NCI-H187 (cell line): Measurements from ENCODE around the gene MORN5.

Source experiments
- DNase-seq, 2 experiments: peaks; one replicate each; lab custom pipeline; 2025; lab: John Stamatoyannopoulos, UW

MORN5 gene

GRCh38 chr9:122234022-122234748, 74.5 kb downstream of the MORN5 start:
- DNase-seq, result no peak

GRCh38 chr9:122236681-122237080, 77.0 kb downstream of the MORN5 start:
- no peak for DNase-seq

- no peak for DNase-seq
These were observed 80.0 kb downstream of the MORN5 start for GRCh38 chr9:122239722-122240121.

- DNase-seq, result no peak
These were observed 84.6 kb downstream of the MORN5 start for GRCh38 chr9:122244349-122244748.

GRCh38 chr9:122246666-122247065, 87.0 kb downstream of the MORN5 start:
- no peak for DNase-seq

- no peak for DNase-seq
These were observed 88.7 kb downstream of the MORN5 start for GRCh38 chr9:122248448-122248865.
